HG02571 (cell line): ENCODE data around the gene CHD2.

Experiments
- ATAC-seq: cut with Tn5 transposase; IDR thresholded peaks from one replicate; pipeline ENCODE4 v1.9.1; 2021; ENCODE audit warnings: mild to moderate bottlenecking, moderate library complexity; ENCODE audit not compliant: unreplicated experiment

Gene CHD2

GRCh38 chr15:93044301-93045190 lies 144.4 kb downstream of the CHD2 start:
- no peak for ATAC-seq

GRCh38 chr15:93045191-93045785 lies 145.2 kb downstream of the CHD2 start:
- no peak for ATAC-seq

- no peak for ATAC-seq
These were observed 146.0 kb downstream of the CHD2 start for GRCh38 chr15:93046120-93046519.

- ATAC-seq = no peak
These were observed 146.6 kb downstream of the CHD2 start for GRCh38 chr15:93046721-93047120.

- ATAC-seq = no peak
These were observed 147.7 kb downstream of the CHD2 start for GRCh38 chr15:93047621-93048425.

- no peak for ATAC-seq
These were observed 148.2 kb downstream of the CHD2 start for GRCh38 chr15:93048426-93048721.

- no peak for ATAC-seq
These were observed 148.6 kb downstream of the CHD2 start for GRCh38 chr15:93048759-93049161.

GRCh38 chr15:93049233-93049632 lies 149.1 kb downstream of the CHD2 start:
- no peak for ATAC-seq

GRCh38 chr15:93049914-93050578 lies 149.9 kb downstream of the CHD2 start:
- ATAC-seq = no peak

GRCh38 chr15:93050648-93051047 lies 150.5 kb downstream of the CHD2 start:
- ATAC-seq = no peak

- ATAC-seq = no peak
These were observed 151.3 kb downstream of the CHD2 start for GRCh38 chr15:93051236-93052089.

- no peak for ATAC-seq
These were observed 152.2 kb downstream of the CHD2 start for GRCh38 chr15:93052090-93052879.

GRCh38 chr15:93055211-93055610 lies 155.1 kb downstream of the CHD2 start:
- no peak for ATAC-seq

- no peak for ATAC-seq
These were observed 156.7 kb downstream of the CHD2 start for GRCh38 chr15:93056836-93057235.

- no peak for ATAC-seq
These were observed 157.5 kb downstream of the CHD2 start for GRCh38 chr15:93057618-93058017.

- no peak for ATAC-seq
These were observed 158.0 kb downstream of the CHD2 start for GRCh38 chr15:93058128-93058527.

- ATAC-seq = no peak
These were observed 158.8 kb downstream of the CHD2 start for GRCh38 chr15:93058904-93059427.

GRCh38 chr15:93059442-93059841 lies 159.3 kb downstream of the CHD2 start:
- ATAC-seq = no peak
